Measurements from ENCODE around the gene CIRBP. TPM values are rescaled to one million over a fixed set of nuclear protein-coding genes. Genes with fewer than 3 reads are reported as not detected.

CIRBP gene
- total and polyA plus RNA-seq, 2 donors (not counting 1 experiment from before 2014, with no cell fraction given): 643 to 1,164 TPM

GRCh38 chr19:1274081-1274851 lies 5.1 kb downstream of the CIRBP start:
- intact Hi-C loops (cut with micrococcal nuclease): no loop called here
- Mint-ChIP-seq H3K9me3 (ENCODE audit: insufficient read depth) (no peaks in the 10 kb centered on the region), H3K27ac (peak overlapping the region; percentile 63), H3K27me3 (no peaks in the 10 kb centered on the region), H3K4me1 (peaks cover 49% of the 10 kb centered on the region), H3K4me3 (peak overlapping the region; percentile 61)
- Histone ChIP-seq H2AFZ (ENCODE audit: insufficient read depth, low read depth, low read length, poor library complexity, severe bottlenecking) (no peak overlapping the region), H3K27me3 (replicated peaks in 1 of 4; ENCODE audit: control extremely low read depth in 1 of 4, control insufficient read depth in 3 of 4, insufficient read depth in 4 of 4, low read length in 3 of 4) (no peaks in the 10 kb centered on the region), H3K27ac (ENCODE audit: low read length in 2 of 2) (peak overlapping the region; percentile 73 to 97), H4K20me1 (ENCODE audit: control insufficient read depth, insufficient read depth, low read length, poor library complexity, severe bottlenecking) (peaks cover 80% of the 10 kb centered on the region), H3K36me3 (replicated peaks in 1 of 2; ENCODE audit: control extremely low read depth in 1 of 2, control insufficient read depth in 1 of 2, extremely low read depth in 1 of 2, insufficient read depth in 2 of 2, low read length in 1 of 2) (peaks cover 9 to 58% of the 10 kb centered on the region in 2 experiments), H3K9ac (ENCODE audit: low read length) (peak overlapping the region; percentile 89), H3K4me2 (replicated peaks; ENCODE audit: low read depth, low read length, poor library complexity, severe bottlenecking) (peak overlapping the region; percentile 100), H3K4me3 (ENCODE audit: control extremely low read depth in 1 of 5, extremely low read depth in 1 of 5, insufficient read depth in 1 of 5, low read depth in 2 of 5, low read length in 4 of 5) (peak overlapping the region in 2 of 5 experiments; percentile 40 to 70), H3K9me3 (ENCODE audit: control extremely low read depth in 1 of 3, control insufficient read depth in 2 of 3, insufficient read depth in 1 of 3, low read length in 2 of 3) (no peaks in the 10 kb centered on the region), H3K4me1 (ENCODE audit: control insufficient read depth in 2 of 2, insufficient read depth in 2 of 2, low read length in 2 of 2) (peaks cover 44 to 67% of the 10 kb centered on the region in 2 donors), H3K79me2 (ENCODE audit: control insufficient read depth, insufficient read depth, low read length) (peaks cover 76% of the 10 kb centered on the region)
- DNase-seq (peak; percentile 50), ATAC-seq (ENCODE audit: low read depth) (no peak)
- POLR2A ChIA-PET: interaction anchor here (0.6 to 2.3 kb wide), 7 partner anchors 8 to 1027 kb away, joined by 3 to 14 read pairs (median 5); no protein-coding TSS in a partner anchor
- CTCF ChIA-PET: interaction anchor here (0.8 to 6.1 kb wide), 4 partner anchors 21 to 33 kb away, joined by 3 to 51 read pairs (median 3); no protein-coding TSS in a partner anchor
- 94% methylated on average over 38 of the region's 46 CpGs for WGBS (ENCODE audit: insufficient coverage)
- TF ChIP-seq, protein P1, sequence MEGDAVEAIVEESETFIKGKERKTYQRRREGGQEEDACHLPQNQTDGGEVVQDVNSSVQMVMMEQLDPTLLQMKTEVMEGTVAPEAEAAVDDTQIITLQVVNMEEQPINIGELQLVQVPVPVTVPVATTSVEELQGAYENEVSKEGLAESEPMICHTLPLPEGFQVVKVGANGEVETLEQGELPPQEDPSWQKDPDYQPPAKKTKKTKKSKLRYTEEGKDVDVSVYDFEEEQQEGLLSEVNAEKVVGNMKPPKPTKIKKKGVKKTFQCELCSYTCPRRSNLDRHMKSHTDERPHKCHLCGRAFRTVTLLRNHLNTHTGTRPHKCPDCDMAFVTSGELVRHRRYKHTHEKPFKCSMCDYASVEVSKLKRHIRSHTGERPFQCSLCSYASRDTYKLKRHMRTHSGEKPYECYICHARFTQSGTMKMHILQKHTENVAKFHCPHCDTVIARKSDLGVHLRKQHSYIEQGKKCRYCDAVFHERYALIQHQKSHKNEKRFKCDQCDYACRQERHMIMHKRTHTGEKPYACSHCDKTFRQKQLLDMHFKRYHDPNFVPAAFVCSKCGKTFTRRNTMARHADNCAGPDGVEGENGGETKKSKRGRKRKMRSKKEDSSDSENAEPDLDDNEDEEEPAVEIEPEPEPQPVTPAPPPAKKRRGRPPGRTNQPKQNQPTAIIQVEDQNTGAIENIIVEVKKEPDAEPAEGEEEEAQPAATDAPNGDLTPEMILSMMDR (IDR thresholded peaks at IDR 0.05): no peak
- TF ChIP-seq EZH2 (IDR thresholded peaks at IDR 0.05; ENCODE audit: borderline replicate concordance, insufficient read depth, low read depth, low read length, poor library complexity, severe bottlenecking): no peak

GRCh38 chr19:1274852-1275259 lies 5.7 kb downstream of the CIRBP start:
- Histone ChIP-seq H3K4me3 (ENCODE audit: control extremely low read depth in 1 of 5, extremely low read depth in 1 of 5, insufficient read depth in 1 of 5, low read depth in 2 of 5, low read length in 4 of 5) (peak overlapping the region in 4 of 5 experiments; percentile 40 to 85 (median 76)), H3K27me3 (replicated peaks in 1 of 4; ENCODE audit: control extremely low read depth in 1 of 4, control insufficient read depth in 3 of 4, insufficient read depth in 4 of 4, low read length in 3 of 4) (no peaks in the 10 kb centered on the region), H3K4me2 (replicated peaks; ENCODE audit: low read depth, low read length, poor library complexity, severe bottlenecking) (peak overlapping the region; percentile 100), H4K20me1 (ENCODE audit: control insufficient read depth, insufficient read depth, low read length, poor library complexity, severe bottlenecking) (peaks cover 81% of the 10 kb centered on the region), H3K27ac (ENCODE audit: low read length in 2 of 2) (peak overlapping the region; percentile 73 to 97), H3K9ac (ENCODE audit: low read length) (peak overlapping the region; percentile 89), H3K36me3 (replicated peaks in 1 of 2; ENCODE audit: control extremely low read depth in 1 of 2, control insufficient read depth in 1 of 2, extremely low read depth in 1 of 2, insufficient read depth in 2 of 2, low read length in 1 of 2) (peaks cover 9 to 60% of the 10 kb centered on the region in 2 experiments), H3K79me2 (ENCODE audit: control insufficient read depth, insufficient read depth, low read length) (peaks cover 77% of the 10 kb centered on the region), H3K9me3 (ENCODE audit: control extremely low read depth in 1 of 3, control insufficient read depth in 2 of 3, insufficient read depth in 1 of 3, low read length in 2 of 3) (no peaks in the 10 kb centered on the region), H2AFZ (ENCODE audit: insufficient read depth, low read depth, low read length, poor library complexity, severe bottlenecking) (no peak overlapping the region), H3K4me1 (ENCODE audit: control insufficient read depth in 2 of 2, insufficient read depth in 2 of 2, low read length in 2 of 2) (peaks cover 44 to 68% of the 10 kb centered on the region in 2 donors)
- POLR2A ChIA-PET: interaction anchor here (0.6 to 1.8 kb wide), 7 partner anchors 8 to 216 kb away, joined by 3 to 15 read pairs (median 5); partner anchors contain the start of gene REEP6
- H3K4me1 Mint-ChIP-seq: peaks cover 50% of the 10 kb centered on the region
- no peak for DNase-seq
- no peaks in the 10 kb centered on the region for H3K9me3 Mint-ChIP-seq (ENCODE audit: insufficient read depth)
- H3K27me3 Mint-ChIP-seq: no peaks in the 10 kb centered on the region
- peak overlapping the region; percentile 75 for H3K4me3 Mint-ChIP-seq
- WGBS (ENCODE audit: insufficient coverage): 63% methylated on average over 44 of the region's 44 CpGs
- TF ChIP-seq, protein P1 (IDR thresholded peaks at IDR 0.05): no peak
- TF ChIP-seq EZH2 (IDR thresholded peaks at IDR 0.05; ENCODE audit: borderline replicate concordance, insufficient read depth, low read depth, low read length, poor library complexity, severe bottlenecking): no peak
- intact Hi-C loops (cut with micrococcal nuclease): no loop called here
- peak overlapping the region; percentile 81 for H3K27ac Mint-ChIP-seq
- CTCF ChIA-PET: interaction anchor here (0.7 to 6.1 kb wide), 7 partner anchors 9 to 551 kb away, joined by 3 to 51 read pairs (median 3); partner anchors contain the start of gene ARHGAP45
- ATAC-seq (ENCODE audit: low read depth): no peak
